PC-9 (cell line): ENCODE results near the gene GGPS1. TPM values are rescaled to one million over a fixed set of nuclear protein-coding genes. Genes with fewer than 3 reads are reported as not detected.
"Not testable (repeated sequence)": the region's sequence is repeated elsewhere in the genome, so short reads cannot be mapped to it uniquely, and the experiment has no call there.

Source experiments
- BruUV-seq: library from RNA; stranded (reverse); fragments of 400-500 nt; replicated peaks from 2 replicates; lab custom pipeline; 2021; lab: Mats Ljungman, UMichigan
- CTCF ChIA-PET: fragments of 300-600 bp; sonication (Branson Sonifier 250); formaldehyde crosslinking; loops from one replicate; lab custom pipeline; 2022; ENCODE audit warnings: antibody characterized with exemption; lab: Charles Lee
- POLR2A ChIA-PET: fragments of 300-600 bp; sonication (Branson Sonifier 250); formaldehyde crosslinking; loops from one replicate; lab custom pipeline; 2022; ENCODE audit warnings: antibody characterized with exemption; ENCODE audit not compliant: unreplicated experiment; lab: Charles Lee
- DNase-seq, 2 experiments: peaks; one replicate each; pipeline versions ENCODE4 v3.0.0 to v3.0.0-alpha.2; 2015 to 2022; ENCODE audit warnings: mixed read lengths in 1 of 2
- H2AFZ ChIP-seq: fragments of 200-600 bp; sonication (generic); 2 replicates; pipeline ENCODE4 v1.8.1; 2017; ENCODE audit warnings: antibody characterized with exemption
- H3F3A ChIP-seq: fragments of 200-600 bp; sonication (generic); 2 replicates; pipeline ENCODE4 v1.8.1; 2017; ENCODE audit warnings: antibody characterized with exemption, mild to moderate bottlenecking, low read depth; ENCODE audit not compliant: insufficient read depth
- H3K27ac ChIP-seq: fragments of 200-600 bp; sonication (generic); 2 replicates; pipeline ENCODE4 v1.6.1; 2016; ENCODE audit warnings: mixed run types
- H3K27me3 ChIP-seq: fragments of 200-600 bp; sonication (generic); 2 replicates; pipeline ENCODE4 v1.6.1; 2016; ENCODE audit warnings: low read depth, mixed run types; ENCODE audit not compliant: insufficient read depth
- H3K36me3 ChIP-seq: fragments of 200-600 bp; sonication (generic); 2 replicates; pipeline ENCODE4 v1.6.1; 2016; ENCODE audit warnings: low read depth, mixed run types
- H3K4me1 ChIP-seq: fragments of 200-600 bp; sonication (generic); replicated peaks from 2 replicates; pipeline ENCODE4 v1.6.1; 2016; ENCODE audit warnings: mixed run types; ENCODE audit not compliant: insufficient read depth
- H3K4me2 ChIP-seq: fragments of 200-600 bp; sonication (generic); 2 replicates; pipeline ENCODE4 v1.6.1; 2017; ENCODE audit warnings: mixed run types
- H3K4me3 ChIP-seq: fragments of 200-600 bp; sonication (generic); 2 replicates; pipeline ENCODE4 v1.6.1; 2016; ENCODE audit warnings: mixed run types
- H3K79me2 ChIP-seq: fragments of 200-600 bp; sonication (generic); 2 replicates; pipeline ENCODE4 v1.6.1; 2017; ENCODE audit warnings: low read depth, mixed run types
- H3K9me2 ChIP-seq: fragments of 200-600 bp; sonication (generic); 2 replicates; pipeline ENCODE4 v1.8.1; 2017; ENCODE audit warnings: mild to moderate bottlenecking; ENCODE audit not compliant: insufficient read depth
- H3K9me3 ChIP-seq: fragments of 200-600 bp; sonication (generic); 2 replicates; pipeline ENCODE4 v1.8.1; 2016; ENCODE audit warnings: low read depth; ENCODE audit not compliant: insufficient read depth
- H4K20me1 ChIP-seq: fragments of 200-600 bp; sonication (generic); 2 replicates; pipeline ENCODE4 v1.8.1; 2017; ENCODE audit not compliant: insufficient read depth
- EZH2 ChIP-seq: fragments of 200-600 bp; sonication (generic); IDR thresholded peaks from 2 replicates; pipeline ENCODE4 v1.8.0; 2017; ENCODE audit warnings: antibody characterized with exemption, low read depth
- intact Hi-C: fragments of 100-400 bp; cut with micrococcal nuclease; formaldehyde crosslinking; loops from one replicate; pipeline ENCODE4 v1.10.0; 2022; ENCODE audit not compliant: unreplicated experiment
- total RNA-seq: library from RNA; stranded (reverse); gene quantifications from 2 replicates; pipeline ENCODE4 v1.2.3, GENCODE V29; 2021
- TF ChIP-seq, protein P1 (sequence below): fragments of 200-600 bp; sonication (generic); conservative IDR thresholded peaks from 2 replicates; pipeline ENCODE4 v1.6.1; 2017; ENCODE audit warnings: mixed run types, antibody characterized with exemption, mild to moderate bottlenecking, moderate library complexity

Gene GGPS1
- total RNA-seq, 1 experiment from 2014 or later = 61.7 TPM

GRCh38 chr1:235375919-235376605, 47.7 kb downstream of the GGPS1 start:
- ChIA-PET CTCF (interaction anchor here (0.6 kb wide), 1 partner anchor 131 kb away, joined by 3 read pairs; no protein-coding TSS in a partner anchor), POLR2A (interaction anchor here (0.7 kb wide), 1 partner anchor 28 kb away, joined by 3 read pairs; no protein-coding TSS in a partner anchor)
- no peaks in the 10 kb centered on the region for H3K9me3 ChIP-seq
- no peak for DNase-seq
- H3K4me1 ChIP-seq = no peaks in the 10 kb centered on the region
- BruUV-seq = no TSS peak
- no peak overlapping the region for H3K27ac ChIP-seq
- no peaks in the 10 kb centered on the region for H4K20me1 ChIP-seq
- H3K27me3 ChIP-seq = no peaks in the 10 kb centered on the region
- H3K4me3 ChIP-seq = no peak overlapping the region
- intact Hi-C loops = no loop called here
- H3F3A ChIP-seq = no peaks in the 10 kb centered on the region
- peaks cover 7% of the 10 kb centered on the region; the same call in 1 of the 2 replicates for H3K36me3 ChIP-seq
- H3K9me2 ChIP-seq = no peaks in the 10 kb centered on the region
- TF ChIP-seq, protein P1, sequence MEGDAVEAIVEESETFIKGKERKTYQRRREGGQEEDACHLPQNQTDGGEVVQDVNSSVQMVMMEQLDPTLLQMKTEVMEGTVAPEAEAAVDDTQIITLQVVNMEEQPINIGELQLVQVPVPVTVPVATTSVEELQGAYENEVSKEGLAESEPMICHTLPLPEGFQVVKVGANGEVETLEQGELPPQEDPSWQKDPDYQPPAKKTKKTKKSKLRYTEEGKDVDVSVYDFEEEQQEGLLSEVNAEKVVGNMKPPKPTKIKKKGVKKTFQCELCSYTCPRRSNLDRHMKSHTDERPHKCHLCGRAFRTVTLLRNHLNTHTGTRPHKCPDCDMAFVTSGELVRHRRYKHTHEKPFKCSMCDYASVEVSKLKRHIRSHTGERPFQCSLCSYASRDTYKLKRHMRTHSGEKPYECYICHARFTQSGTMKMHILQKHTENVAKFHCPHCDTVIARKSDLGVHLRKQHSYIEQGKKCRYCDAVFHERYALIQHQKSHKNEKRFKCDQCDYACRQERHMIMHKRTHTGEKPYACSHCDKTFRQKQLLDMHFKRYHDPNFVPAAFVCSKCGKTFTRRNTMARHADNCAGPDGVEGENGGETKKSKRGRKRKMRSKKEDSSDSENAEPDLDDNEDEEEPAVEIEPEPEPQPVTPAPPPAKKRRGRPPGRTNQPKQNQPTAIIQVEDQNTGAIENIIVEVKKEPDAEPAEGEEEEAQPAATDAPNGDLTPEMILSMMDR = no peak
- no peak for TF ChIP-seq EZH2
- no peak overlapping the region for H3K4me2 ChIP-seq
- H3K79me2 ChIP-seq = peaks cover 10% of the 10 kb centered on the region; the same call in 1 of the 2 replicates
- no peak overlapping the region for H2AFZ ChIP-seq

DNA sequence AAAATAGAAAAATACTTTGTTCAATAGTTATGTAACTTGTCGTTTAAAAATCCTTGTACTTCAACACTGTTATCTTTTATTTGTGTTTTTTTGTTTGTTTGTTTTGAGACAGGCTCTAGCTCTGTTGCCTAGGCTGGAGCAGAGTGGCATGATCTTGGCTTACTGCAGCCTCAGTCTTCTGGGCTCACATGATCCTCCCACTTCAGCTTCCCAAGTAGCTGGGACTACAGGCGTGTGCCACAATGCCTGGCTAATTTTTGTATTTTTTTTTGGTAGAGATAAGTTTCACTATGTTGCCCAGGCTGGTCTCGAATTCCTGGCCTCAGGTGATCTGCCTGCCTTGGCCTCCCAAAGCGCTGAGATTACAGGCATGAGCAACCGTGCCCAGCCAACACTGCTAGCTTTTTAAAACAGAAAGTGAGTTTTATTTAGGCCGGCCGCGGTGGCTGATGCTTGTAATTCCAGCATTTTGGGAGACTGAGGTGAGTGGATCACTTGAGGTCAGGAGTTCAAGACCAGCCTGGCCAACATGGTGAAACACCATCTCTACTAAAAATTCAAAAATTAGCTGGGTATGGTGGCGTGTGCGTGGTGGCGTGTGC, 49.9 kb downstream of the GGPS1 start:
- H3K4me1 ChIP-seq, H3K9me3 ChIP-seq, H2AFZ ChIP-seq, H3K27ac ChIP-seq, intact Hi-C loops, CTCF ChIA-PET, H3K4me3 ChIP-seq, DNase-seq, H3K36me3 ChIP-seq, H3K9me2 ChIP-seq, H3K79me2 ChIP-seq, H3K27me3 ChIP-seq, BruUV-seq, H3F3A ChIP-seq, H3K4me2 ChIP-seq, H4K20me1 ChIP-seq, POLR2A ChIA-PET: not testable (repeated sequence)

DNA sequence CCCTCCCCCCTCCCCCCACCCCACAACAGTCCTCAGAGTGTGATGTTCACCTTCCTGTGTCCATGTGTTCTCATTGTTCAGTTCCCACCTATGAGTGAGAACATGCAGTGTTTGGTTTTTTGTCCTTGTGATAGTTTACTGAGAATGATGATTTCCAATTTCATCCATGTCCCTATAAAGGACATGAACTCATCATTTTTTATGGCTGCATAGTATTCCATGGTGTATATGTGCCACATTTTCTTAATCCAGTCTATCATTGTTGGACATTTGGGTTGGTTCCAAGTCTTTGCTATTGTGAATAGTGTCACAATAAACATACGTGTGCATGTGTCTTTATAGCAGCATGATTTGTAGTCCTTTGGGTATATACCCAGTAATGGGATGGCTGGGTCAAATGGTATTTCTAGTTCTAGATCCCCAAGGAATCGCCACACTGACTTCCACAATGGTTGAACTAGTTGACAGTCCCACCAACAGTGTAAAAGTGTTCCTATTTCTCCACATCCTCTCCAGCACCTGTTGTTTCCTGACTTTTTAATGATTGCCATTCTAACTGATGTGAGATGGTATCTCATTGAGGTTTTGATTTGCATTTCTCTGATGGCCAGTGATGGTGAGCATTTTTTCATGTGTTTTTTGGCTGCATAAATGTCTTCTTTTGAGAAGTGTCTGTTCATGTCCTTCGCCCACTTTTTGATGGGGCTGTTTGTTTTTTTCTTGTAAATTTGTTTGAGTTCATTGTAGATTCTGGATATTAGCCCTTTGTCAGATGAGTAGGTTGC, 53.8 kb downstream of the GGPS1 start:
- BruUV-seq, CTCF ChIA-PET, H4K20me1 ChIP-seq, H3K4me3 ChIP-seq, H3K9me3 ChIP-seq, H3K4me1 ChIP-seq, intact Hi-C loops, DNase-seq, H3K9me2 ChIP-seq, H3K36me3 ChIP-seq, H3K4me2 ChIP-seq, H3K27me3 ChIP-seq, POLR2A ChIA-PET, H3F3A ChIP-seq, H2AFZ ChIP-seq, H3K27ac ChIP-seq, H3K79me2 ChIP-seq: not testable (repeated sequence)

DNA sequence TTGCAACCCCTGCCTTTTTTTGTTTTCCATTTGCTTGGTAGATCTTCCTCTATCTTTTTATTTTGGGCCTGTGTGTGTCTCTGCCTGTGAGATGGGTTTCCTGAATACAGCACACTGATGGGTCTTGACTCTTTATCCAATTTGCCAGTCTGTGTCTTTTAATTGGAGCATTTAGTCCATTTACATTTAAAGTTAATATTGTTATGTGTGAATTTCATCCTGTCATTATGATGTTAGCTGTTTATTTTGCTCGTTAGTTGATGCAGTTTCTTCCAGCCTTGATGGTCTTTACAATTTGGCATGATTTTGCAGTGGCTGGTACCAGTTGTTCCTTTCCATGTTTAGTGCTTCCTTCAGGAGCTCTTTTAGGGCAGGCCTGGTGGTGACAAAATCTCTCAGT, 57.3 kb downstream of the GGPS1 start:
- H3K9me3 ChIP-seq, DNase-seq, H2AFZ ChIP-seq, H3K9me2 ChIP-seq, H3K4me2 ChIP-seq, H3K27me3 ChIP-seq, H3K4me1 ChIP-seq, H3K27ac ChIP-seq, H4K20me1 ChIP-seq, H3F3A ChIP-seq, BruUV-seq, H3K79me2 ChIP-seq, intact Hi-C loops, CTCF ChIA-PET, H3K36me3 ChIP-seq, H3K4me3 ChIP-seq, POLR2A ChIA-PET: not testable (repeated sequence)
